Cerebellar cortex (tissue), 1 donor: ENCODE results near the gene GTF2H3.
"Not testable (repeated sequence)": the region's sequence is repeated elsewhere in the genome, so short reads cannot be mapped to it uniquely, and the experiment has no call there.

Experiments
- DNase-seq: peaks from one replicate; pipeline ENCODE4 v3.0.0-alpha.2; 2015; ENCODE audit warnings: low spot score

Gene GTF2H3

GRCh38 chr12:123633379-123634141, at the start of gene GTF2H3, which contains the start of gene EIF2B1:
Gene GTF2H3, plus strand, starts transcription at chr12:123633829. Its CDS starts 31 bp downstream, at chr12:123633860.
Gene EIF2B1, minus strand, starts transcription at chr12:123633686. Its CDS starts 129 bp downstream, at chr12:123633557.
- peak; percentile 97 for DNase-seq

- DNase-seq, result no peak
These were observed 41.7 kb upstream of the GTF2H3 start for GRCh38 chr12:123591702-123592481.

- DNase-seq, result no peak
These were observed 37.9 kb upstream of the GTF2H3 start for GRCh38 chr12:123595729-123596128.

- no peak for DNase-seq
These were observed 36.5 kb upstream of the GTF2H3 start for GRCh38 chr12:123597100-123597499.

- DNase-seq, result no peak
These were observed 35.1 kb upstream of the GTF2H3 start for GRCh38 chr12:123598522-123598921.

- no peak for DNase-seq
These were observed 34.3 kb upstream of the GTF2H3 start for GRCh38 chr12:123599310-123599709.

GRCh38 chr12:123599721-123600120, 33.9 kb upstream of the GTF2H3 start:
- DNase-seq, result no peak

- DNase-seq, result peak; percentile 83
These were observed 31.8 kb upstream of the GTF2H3 start, which contains the start of gene DDX55 for GRCh38 chr12:123601602-123602489. Gene DDX55, plus strand, starts transcription at chr12:123602099. Its CDS starts 50 bp downstream, at chr12:123602149.

GRCh38 chr12:123602651-123603195, 30.9 kb upstream of the GTF2H3 start:
- DNase-seq, result no peak

GRCh38 chr12:123603495-123603894, 30.1 kb upstream of the GTF2H3 start:
- not testable (repeated sequence) for DNase-seq

GRCh38 chr12:123607756-123608155, 25.9 kb upstream of the GTF2H3 start:
- no peak for DNase-seq

GRCh38 chr12:123608182-123608581, 25.4 kb upstream of the GTF2H3 start:
- no peak for DNase-seq

- DNase-seq, result no peak
These were observed 19.5 kb upstream of the GTF2H3 start for GRCh38 chr12:123614110-123614509.

- DNase-seq, result no peak
These were observed 19.1 kb upstream of the GTF2H3 start for GRCh38 chr12:123614531-123614930.

- no peak for DNase-seq
These were observed 16.5 kb upstream of the GTF2H3 start for GRCh38 chr12:123617144-123617543.

GRCh38 chr12:123617580-123617979, 16.0 kb upstream of the GTF2H3 start:
- DNase-seq, result no peak

- DNase-seq, result no peak
These were observed 12.5 kb upstream of the GTF2H3 start for GRCh38 chr12:123621101-123621500.

GRCh38 chr12:123621619-123622530, 11.8 kb upstream of the GTF2H3 start:
- DNase-seq, result no peak

GRCh38 chr12:123634142-123634561, 523 bp downstream of the GTF2H3 start:
- no peak for DNase-seq

- DNase-seq, result no peak
These were observed 10.3 kb downstream of the GTF2H3 start for GRCh38 chr12:123643911-123644310.

GRCh38 chr12:123645380-123645779, 11.8 kb downstream of the GTF2H3 start:
- DNase-seq, result no peak
